GM19324 (cell line): Measurements from ENCODE around the gene IFNK.

Experiments
- ATAC-seq: cut with Tn5 transposase; IDR thresholded peaks from one replicate; pipeline ENCODE4 v1.9.1; 2021; ENCODE audit warnings: mild to moderate bottlenecking, moderate library complexity; ENCODE audit not compliant: unreplicated experiment, low FRiP score

The IFNK gene

DNA sequence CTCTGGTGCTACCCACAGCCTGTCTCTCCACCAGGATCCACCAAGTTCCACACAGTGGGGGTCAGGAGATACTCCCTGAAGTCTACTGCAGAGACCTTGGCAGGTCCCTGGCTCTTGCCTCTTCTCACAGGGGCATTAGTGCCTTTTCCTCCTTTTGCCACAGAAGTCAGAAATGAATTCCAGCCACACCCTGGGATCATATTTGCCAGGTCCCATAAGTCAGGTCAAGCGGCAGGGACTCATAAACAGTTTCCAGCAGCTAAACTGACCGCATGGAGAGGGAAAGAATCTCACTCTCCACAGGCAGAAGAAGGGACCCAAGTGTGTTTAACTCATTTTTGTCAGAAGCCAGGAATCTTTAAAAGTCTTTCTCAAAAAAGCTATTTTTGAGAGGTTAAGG lies 13.3 kb upstream of the IFNK start:
- no peak for ATAC-seq

GRCh38 chr9:27511771-27512170 lies 12.3 kb upstream of the IFNK start:
- no peak for ATAC-seq

DNA sequence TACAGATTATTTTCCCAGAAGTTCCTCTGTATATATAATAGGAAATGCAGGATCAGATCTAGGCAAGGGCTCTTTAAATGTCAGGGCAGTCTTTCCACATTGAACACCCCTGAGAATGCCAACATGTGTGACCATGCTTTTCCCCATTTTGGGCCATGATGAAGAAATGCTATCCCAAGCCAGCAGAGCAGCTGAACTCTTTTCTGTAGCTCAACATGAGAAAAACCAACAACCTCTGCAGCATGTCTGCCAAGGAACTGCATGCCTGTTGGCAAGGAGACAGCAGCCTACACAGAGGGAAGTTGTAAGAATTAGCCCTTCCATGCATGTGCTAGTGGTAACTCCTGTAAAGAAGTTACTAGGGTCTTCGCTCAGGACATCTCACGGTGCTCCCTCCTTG lies 9.5 kb upstream of the IFNK start:
- ATAC-seq, result no peak

GRCh38 chr9:27518006-27518405 lies 6.1 kb upstream of the IFNK start:
- ATAC-seq, result no peak

DNA sequence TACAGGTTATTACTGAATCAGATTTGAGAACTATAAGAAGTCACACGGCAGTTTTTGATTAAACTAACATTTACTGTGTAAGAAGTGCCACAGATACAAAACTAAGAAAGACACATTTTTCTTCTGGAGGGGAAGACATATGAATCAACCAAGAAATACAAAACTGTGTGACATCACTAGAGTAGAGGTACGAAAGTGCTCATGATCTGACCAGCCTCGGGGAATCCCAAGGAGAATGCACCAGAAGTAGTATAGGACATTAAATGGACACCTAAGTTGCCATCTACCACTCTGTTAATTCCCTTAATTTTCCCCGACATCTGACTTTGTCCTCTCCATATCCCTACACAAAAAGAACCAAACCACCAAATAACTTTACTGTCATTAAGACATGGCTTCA lies 5.3 kb upstream of the IFNK start:
- ATAC-seq, result no peak

GRCh38 chr9:27519466-27520465 lies 4.3 kb upstream of the IFNK start:
- no peak for ATAC-seq

DNA sequence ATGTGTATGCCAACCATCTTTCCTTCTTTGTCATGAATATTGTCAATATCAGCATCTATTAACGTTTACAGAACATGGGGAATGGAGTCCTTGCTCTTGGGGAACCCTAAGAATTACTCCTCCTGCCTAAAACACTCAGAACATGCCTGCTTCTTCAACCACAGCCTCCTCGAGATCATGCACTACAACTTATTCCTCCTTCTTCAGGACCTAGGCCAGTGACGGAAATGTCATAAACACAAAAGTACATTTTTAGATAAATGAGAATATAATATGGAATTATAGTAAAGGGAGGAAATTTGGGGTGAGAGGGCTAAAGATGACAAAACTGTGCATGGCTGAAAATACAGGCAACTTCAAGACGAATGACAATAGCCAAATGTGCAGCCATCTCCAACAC lies 3.1 kb upstream of the IFNK start:
- no peak for ATAC-seq

DNA sequence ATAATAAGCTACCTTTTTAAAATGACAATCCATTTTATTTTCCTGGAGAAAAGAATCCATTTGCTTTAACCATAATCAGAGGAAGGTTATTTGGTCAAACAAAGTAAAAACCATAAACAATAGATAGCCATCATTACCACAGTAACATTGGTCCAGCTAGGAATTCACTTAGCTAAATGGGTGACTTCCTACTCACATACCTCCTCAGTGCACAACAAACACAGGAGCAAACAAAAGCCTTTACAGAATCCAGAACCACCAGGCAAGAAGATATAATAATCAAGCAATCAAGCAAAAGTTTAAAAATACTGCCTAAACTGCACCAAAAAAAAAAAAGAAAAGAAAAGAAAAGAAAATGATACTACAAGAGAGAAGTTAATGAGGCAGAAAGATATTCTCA lies 949 bp upstream of the IFNK start:
- ATAC-seq, result no peak

- ATAC-seq, result no peak
Measured at GRCh38 chr9:27527702-27528075, 3.6 kb downstream of the IFNK start.

DNA sequence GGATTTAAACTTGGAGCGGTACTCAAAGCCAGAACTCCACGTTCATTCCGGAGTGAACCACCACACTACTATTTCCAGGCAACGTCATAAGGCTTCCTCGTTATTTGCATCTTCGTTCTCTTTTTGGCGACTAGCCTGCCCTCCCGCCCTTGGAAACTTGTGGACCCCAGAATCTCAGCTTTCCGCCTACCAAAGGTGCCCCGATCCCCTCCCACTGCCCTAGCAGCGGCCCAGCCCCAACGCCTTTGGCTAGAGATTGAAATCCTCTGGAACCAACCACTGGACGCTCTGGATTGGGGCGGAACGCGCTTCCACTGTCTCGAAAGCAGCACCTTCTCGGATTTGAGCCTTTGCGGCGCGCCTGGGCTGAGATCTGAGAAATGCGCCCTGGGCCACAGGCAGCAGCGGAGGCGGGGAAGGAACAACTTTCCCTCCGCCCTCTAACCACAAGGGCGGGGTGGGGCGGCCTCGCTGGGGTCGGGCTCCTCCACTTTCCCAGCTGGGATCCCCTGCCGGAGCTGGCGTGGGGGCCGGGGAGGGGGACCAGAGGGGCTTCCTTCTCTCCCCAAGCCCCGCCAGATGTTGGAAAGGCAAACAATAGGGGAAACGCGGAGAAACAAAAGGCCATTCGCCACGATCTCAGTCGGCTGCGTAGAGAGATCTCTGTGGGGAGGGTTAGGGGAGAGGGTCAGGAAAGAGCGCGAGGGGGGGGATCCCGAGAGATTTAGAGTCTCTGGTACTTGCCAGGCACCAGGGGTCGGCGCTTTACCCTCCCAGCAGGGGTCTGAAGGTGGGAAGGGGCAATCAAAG lies 4.2 kb downstream of the IFNK start:
- peak; percentile 47 for ATAC-seq

DNA sequence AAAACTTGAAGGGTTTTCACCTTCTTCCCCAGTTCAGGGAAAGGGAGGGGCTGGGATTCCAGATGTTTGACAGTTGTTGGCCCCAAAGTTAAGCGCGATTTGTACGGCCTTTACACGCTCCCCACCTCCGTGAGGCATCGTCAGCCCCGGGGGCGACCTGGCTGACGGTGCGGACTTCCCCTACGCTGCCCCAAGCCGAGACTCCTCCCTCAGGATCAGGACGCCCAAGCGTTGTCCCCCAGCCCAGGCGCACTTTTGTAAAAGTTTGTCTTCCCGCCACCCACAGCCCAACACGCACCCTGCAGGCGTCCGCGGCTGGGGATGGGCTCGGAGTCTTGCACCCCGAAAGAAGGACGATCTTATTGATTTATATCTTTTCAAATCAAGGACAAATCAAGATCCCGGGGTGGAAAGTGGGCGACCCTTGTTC lies 4.8 kb downstream of the IFNK start:
- ATAC-seq, result peak; percentile 33

DNA sequence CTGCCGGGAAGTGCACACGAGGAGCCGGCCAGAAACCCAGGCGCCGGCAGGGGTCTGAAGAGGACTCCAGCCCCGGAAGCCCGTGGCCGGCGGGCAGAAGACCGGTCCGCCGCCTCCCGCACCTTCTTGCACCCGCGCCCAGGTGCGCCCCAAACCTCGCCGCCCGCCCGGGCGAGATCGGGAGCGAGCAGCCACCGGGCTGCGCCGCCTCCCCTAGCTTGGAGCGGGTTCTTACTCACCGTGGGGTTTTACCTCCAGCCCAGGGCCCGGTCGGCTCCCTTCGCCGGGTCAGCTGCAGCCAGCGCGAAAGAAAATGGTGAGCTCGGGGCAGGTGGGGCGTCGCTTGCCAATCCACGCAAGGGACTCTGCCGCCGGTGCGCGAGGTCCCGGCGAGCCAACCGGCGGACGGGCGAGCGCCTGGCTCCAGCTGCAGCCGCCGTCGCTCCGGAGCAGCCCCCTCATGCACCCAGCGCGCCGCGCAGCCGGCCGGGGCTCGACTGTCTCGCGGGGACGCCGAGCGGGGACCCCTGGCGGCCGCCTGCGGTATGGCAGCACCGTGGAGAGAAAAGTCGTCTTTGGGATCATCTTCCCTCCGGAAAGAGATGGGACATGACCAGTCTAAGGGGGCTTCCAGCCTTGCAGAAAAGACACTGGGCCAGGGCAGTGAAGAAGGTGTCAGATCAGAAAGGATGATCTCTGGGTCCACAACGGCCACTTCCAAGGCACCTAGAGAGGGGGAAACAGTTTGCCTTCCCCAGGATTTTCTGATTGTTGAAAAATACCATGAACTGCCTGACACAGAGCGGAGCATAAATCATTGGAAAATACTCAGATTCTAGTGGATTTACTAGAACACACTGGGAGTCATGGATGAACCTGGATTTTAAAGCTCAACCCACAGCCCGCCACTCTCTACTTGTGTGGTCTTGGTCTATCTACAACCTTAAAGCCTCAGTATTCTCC lies 5.5 kb downstream of the IFNK start, which contains the start of gene MOB3B:
TSS of gene MOB3B (minus strand) at position 499 of the 963 bp plus-strand sequence. CDS start 74,264 bp downstream, outside the sequence.
- ATAC-seq, result peak; percentile 83

GRCh38 chr9:27530915-27531755 lies 7.0 kb downstream of the IFNK start:
- ATAC-seq, result no peak

GRCh38 chr9:27532046-27532445 lies 8.0 kb downstream of the IFNK start:
- no peak for ATAC-seq

- no peak for ATAC-seq
Measured at GRCh38 chr9:27533311-27533710, 9.2 kb downstream of the IFNK start.

DNA sequence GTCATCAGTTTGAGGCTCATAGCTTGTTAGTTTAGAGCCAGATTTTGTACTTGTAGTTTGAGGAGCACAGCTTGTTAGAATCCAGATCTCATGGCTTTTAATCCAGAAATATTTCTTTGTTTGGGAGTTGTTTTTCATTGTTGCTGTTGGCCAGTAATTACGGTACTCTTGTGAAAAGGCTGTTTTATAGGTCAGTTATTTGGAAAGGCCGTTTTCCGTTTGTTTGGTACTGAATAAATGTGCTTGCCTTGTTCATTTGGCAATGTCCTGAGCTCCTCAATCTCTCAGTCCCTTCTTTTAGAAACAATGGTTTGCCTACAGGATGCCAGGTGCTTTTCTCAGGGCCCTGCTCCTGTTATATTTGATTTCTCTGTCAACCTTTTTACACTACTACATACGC lies 10.0 kb downstream of the IFNK start:
- ATAC-seq, result no peak

DNA sequence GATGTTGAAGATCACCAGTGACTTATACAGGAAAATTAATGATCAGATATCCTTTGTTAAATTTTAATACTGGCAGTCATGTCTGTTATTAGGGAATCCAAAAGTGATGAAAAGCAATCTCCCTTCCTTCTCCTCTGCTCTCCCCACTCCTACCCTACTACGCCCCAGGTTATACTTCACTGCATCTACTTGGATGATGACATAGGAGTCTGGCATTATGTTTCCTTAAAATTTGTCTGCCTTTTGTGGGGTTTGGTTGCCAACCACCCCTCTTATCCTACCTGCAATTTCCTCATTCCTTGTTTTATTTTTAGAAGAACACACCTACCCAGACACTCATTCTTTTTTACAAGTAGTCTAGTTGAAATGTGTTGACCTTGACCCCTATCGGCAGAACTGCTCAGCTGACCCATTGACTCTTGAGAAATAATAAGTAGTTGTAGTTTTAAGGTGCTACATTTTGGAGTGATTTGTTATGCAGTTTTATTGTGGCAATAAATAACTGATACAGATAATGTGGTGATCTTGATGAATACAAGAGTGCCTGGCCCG lies 10.6 kb downstream of the IFNK start:
- no peak for ATAC-seq

DNA sequence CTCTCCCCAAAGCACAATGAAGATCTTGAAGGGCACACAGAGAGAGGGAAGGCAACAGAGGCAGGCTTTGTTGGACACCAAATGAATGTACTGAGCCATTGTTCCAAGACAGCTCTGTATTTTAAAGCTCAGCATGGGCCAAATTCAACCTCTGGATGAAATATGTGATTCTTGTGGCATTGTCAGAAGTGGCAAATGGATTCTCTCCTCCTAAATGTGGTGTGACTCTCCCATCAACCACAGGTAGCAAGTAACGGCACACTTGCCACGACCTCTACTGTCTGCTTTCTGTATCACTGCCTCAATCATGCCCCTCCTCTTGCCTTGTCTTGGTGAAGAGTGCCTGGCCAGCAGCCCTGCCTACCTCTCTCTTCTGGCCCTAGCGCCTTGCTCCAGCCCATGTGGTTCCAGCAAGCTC lies 11.6 kb downstream of the IFNK start:
- peak; percentile 39 for ATAC-seq

DNA sequence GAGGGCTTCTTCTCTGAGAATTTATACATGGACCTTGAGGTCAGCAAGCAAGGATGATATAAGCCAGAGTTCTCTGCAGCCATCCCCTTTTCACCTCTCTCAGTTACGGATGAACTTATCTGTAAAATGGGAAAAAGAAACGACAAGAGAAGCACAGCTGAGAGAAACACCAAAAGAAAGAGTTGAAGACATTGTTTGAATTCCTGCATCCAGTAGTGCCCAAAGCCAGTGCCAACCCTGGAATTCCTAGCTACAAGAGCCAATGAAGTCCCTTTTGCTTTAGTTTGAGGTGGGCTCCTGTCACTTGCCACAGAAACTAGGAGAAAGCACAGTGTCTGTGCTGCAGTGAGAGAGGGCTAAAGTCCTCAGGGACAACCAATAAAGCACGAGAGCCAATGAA lies 12.1 kb downstream of the IFNK start:
- ATAC-seq, result no peak
